A549 (cell line): ENCODE data around the gene CRYZL1.

Experiments
- CHD4 ChIP-seq: fragments of 200-600 bp; sonication (generic); IDR thresholded peaks from 2 replicates; pipeline ENCODE4 v1.6.1; 2016; ENCODE audit warnings: antibody characterized with exemption, mild to moderate bottlenecking, borderline replicate concordance
- CTCF ChIP-seq: fragments of >200 bp; sonication (Bioruptor Twin); formaldehyde crosslinking; IDR thresholded peaks from 3 replicates; pipeline ENCODE4 v1.5.1; 2016
- EP300 ChIP-seq, 2 experiments: fragments of >200 bp; sonication (Bioruptor Twin); formaldehyde crosslinking; IDR thresholded peaks; 2 replicates in 1 of 2; 3 replicates in 1 of 2; pipeline ENCODE4 v1.6.1; 2016 to 2017
- JUNB ChIP-seq: fragments of >200 bp; sonication (Bioruptor Twin); formaldehyde crosslinking; IDR thresholded peaks from 2 replicates; pipeline ENCODE4 v1.6.1; 2016
- KDM1A ChIP-seq: fragments of 200-600 bp; sonication (generic); IDR thresholded peaks from 2 replicates; pipeline ENCODE4 v1.6.1; 2016; ENCODE audit warnings: low read depth, mild to moderate bottlenecking
- POLR2A ChIP-seq: IDR thresholded peaks from 2 replicates; pipeline ENCODE4 v1.6.1; 2012; ENCODE audit warnings: mild to moderate bottlenecking, low read length
- POLR2AphosphoS2 ChIP-seq: conservative IDR thresholded peaks from 2 replicates; pipeline ENCODE4 v1.6.1; 2012; ENCODE audit warnings: low read length, improper control_type of control experiment, inconsistent platforms
- USF2 ChIP-seq: fragments of 450-650 bp; IDR thresholded peaks from 2 replicates; pipeline ENCODE4 v1.6.1; 2014; ENCODE audit warnings: antibody characterized with exemption

GRCh38 chr21:33554236-33554981 is 87.1 kb downstream of the CRYZL1 start:
- TF ChIP-seq POLR2A (no peak), CTCF (no peak), CHD4 (no peak), USF2 (no peak), EP300 (IDR thresholded peaks at IDR 0.05) (no peak), JUNB (no peak), POLR2AphosphoS2 (no peak), KDM1A (no peak)
